Body of pancreas (tissue), 4 donors: Measurements from ENCODE around the gene GADD45B. TPM values are rescaled to one million over a fixed set of nuclear protein-coding genes. Genes with fewer than 3 reads are reported as not detected.

Experiments used
- ATAC-seq: fragments of 150-250 bp; one replicate; pipeline ENCODE4 v1.9.1; 2016
- DNase-seq, 4 donors: peaks; one replicate each; pipeline ENCODE4 v3.0.0-alpha.2; 2019
- H3K27ac ChIP-seq, 4 donors: fragments of 200-600 bp; sonication (generic); 1 replicate in 3 of 4; 2 replicates in 1 of 4; pipeline versions ENCODE4 v1.5.1 to v1.6.1; 2016 to 2019; ENCODE audit warnings: mild to moderate bottlenecking in 1 of 4, mixed read lengths in 1 of 4, moderate library complexity in 1 of 4
- H3K27me3 ChIP-seq, 2 donors: fragments of 200-600 bp; sonication (generic); one replicate each; pipeline ENCODE4 v1.6.0; 2016; ENCODE audit warnings: mild to moderate bottlenecking in 1 of 2
- H3K36me3 ChIP-seq, 2 donors: fragments of 200-600 bp; sonication (generic); replicated peaks in 1 of 2; 2 replicates each; pipeline ENCODE4 v1.5.1; 2016; ENCODE audit warnings: low read depth in 2 of 2; ENCODE audit not compliant: insufficient read depth in 1 of 2
- H3K4me1 ChIP-seq: fragments of 200-600 bp; sonication (generic); one replicate; pipeline ENCODE4 v1.6.0; 2016
- H3K4me3 ChIP-seq, 2 donors: fragments of 200-600 bp; sonication (generic); 1 replicate in 1 of 2; 2 replicates in 1 of 2; pipeline ENCODE4 v1.5.1; 2016 to 2019
- H3K9me3 ChIP-seq, 3 donors: fragments of 200-600 bp; sonication (generic); 1 replicate in 2 of 3; 2 replicates in 1 of 3; pipeline ENCODE4 v1.5.1; 2016
- CTCF ChIP-seq, 7 experiments: fragments of 450-650 bp in 4 of 7; fragments of 200-600 bp in 3 of 7; sonication (generic) in 3 of 7; IDR thresholded peaks; one replicate each; pipeline ENCODE4 v1.5.1; 2016 to 2019; ENCODE audit warnings: antibody characterized with exemption in 7 of 7
- POLR2A ChIP-seq, 3 donors: fragments of 450-650 bp; IDR thresholded peaks; one replicate each; pipeline ENCODE4 v1.6.1; 2016; ENCODE audit warnings: antibody characterized with exemption in 3 of 3, mild to moderate bottlenecking in 2 of 3
- WGBS, 2 donors: methylation state at CpG; one replicate each; pipeline ENCODE4 v1.1.5; 2017; 5-methylcytosine and 5-hydroxymethylcytosine counted together
- intact Hi-C: fragments of 100-400 bp; cut with DNase I; formaldehyde crosslinking; loops from one replicate; pipeline ENCODE4 v1.15.1; 2023
- microRNA-seq, 2 donors: library from miRNA; unstranded; fragments of <30 nt; microRNA quantifications; one replicate each; pipeline ENCODE4, GENCODE V29; 2016; ENCODE audit warnings: borderline number of aligned reads in 2 of 2, borderline replicate concordance in 2 of 2
- small RNA-seq: library from RNA; depleted of rRNA; stranded (forward); fragments of <200 nt; gene quantifications from one replicate; pipeline ENCODE3, GENCODE V24; 2016
- total RNA-seq, 2 donors: library from RNA; depleted of rRNA; stranded (reverse); fragments of >200 nt; gene quantifications; one replicate each; pipeline ENCODE4 v1.1.0, GENCODE V29; 2016

GADD45B gene
- total RNA-seq, 2 donors from 2014 or later = 68.0 to 84.7 TPM

GRCh38 chr19:2527686-2528085 lies 51.8 kb downstream of the GADD45B start:
- Histone ChIP-seq H3K27ac (no peak overlapping the region), H3K9me3 (no peaks in the 10 kb centered on the region), H3K27me3 (no peaks in the 10 kb centered on the region), H3K36me3 (no peaks in the 10 kb centered on the region), H3K4me1 (peaks cover 2% of the 10 kb centered on the region), H3K4me3 (no peak overlapping the region)
- intact Hi-C loops = no loop called here
- no peak for DNase-seq
- 89% methylated on average over 3 of the region's 4 CpGs for WGBS, 2 donors
- TF ChIP-seq CTCF (IDR thresholded peaks at IDR 0.05) = no peak
- no peak for TF ChIP-seq POLR2A (IDR thresholded peaks at IDR 0.05)
- ATAC-seq = no peak

Small RNA genes within 50 kb of the gene (microRNA-seq; reads per million reads assigned to microRNA genes)
- 0 reads per million in 2 donors for gene MIR7108

Small RNA genes within 50 kb of the gene (small RNA-seq; reads per million reads assigned to genes)
- not detected for gene RNU6-993P

Other genes starting within 250 kb of the GADD45B start
- 10 to 100 TPM; 47.5 to 89.0 TPM for gene PLEKHJ1, start 239.8 kb upstream of the GADD45B start, total RNA-seq
- gene SF3A2, start 239.3 kb upstream of the GADD45B start, total RNA-seq = 10 to 100 TPM; 15.5 to 30.1 TPM
- gene AMH, start 226.8 kb upstream of the GADD45B start, total RNA-seq = 10 to 100 TPM in 1 of 2 donors, under 1 TPM in 1; 0.99 to 11.7 TPM
- gene JSRP1, start 219.7 kb upstream of the GADD45B start, total RNA-seq = not detected
- gene PEAK3, start 194.0 kb upstream of the GADD45B start, total RNA-seq = under 1 TPM; 0.66 to 0.78 TPM
- gene LINGO3, start 168.0 kb upstream of the GADD45B start, total RNA-seq = not detected
- 10 to 100 TPM; 45.7 to 69.9 TPM for gene LSM7, start 147.5 kb upstream of the GADD45B start, total RNA-seq
- gene SPPL2B, start 147.4 kb upstream of the GADD45B start, total RNA-seq = 100 to 1,000 TPM in 1 of 2 donors, 10 to 100 TPM in 1; 75.8 to 202 TPM
- gene TMPRSS9, start 115.9 kb upstream of the GADD45B start, total RNA-seq = not detected
- gene TIMM13, start 48.5 kb upstream of the GADD45B start, total RNA-seq = 10 to 100 TPM; 16.3 to 36.6 TPM
- 10 to 100 TPM; 11.7 to 30.0 TPM for gene LMNB2, start 19.2 kb upstream of the GADD45B start, total RNA-seq
- gene GNG7, start 226.6 kb downstream of the GADD45B start, total RNA-seq = 10 to 100 TPM in 1 of 2 donors, 1 to 10 TPM in 1; 5.7 to 12.9 TPM
- 1 to 10 TPM in 1 of 2 donors, under 1 TPM in 1; 0.78 to 4.9 TPM for gene DIRAS1, start 245.2 kb downstream of the GADD45B start, total RNA-seq